ENCODE results near the gene PYDC1.
"Not testable (repeated sequence)": the region's sequence is repeated elsewhere in the genome, so short reads cannot be mapped to it uniquely, and the experiment has no call there.

PYDC1 gene

GRCh38 chr16:31221357-31222160 is 4.6 kb upstream of the PYDC1 start:
- no peak for DNase-seq

- DNase-seq, result no peak
Observed at GRCh38 chr16:31219154-31219741, 2.3 kb upstream of the PYDC1 start.

GRCh38 chr16:31217136-31217530 is 198 bp upstream of the PYDC1 start:
- DNase-seq, result no peak

DNA sequence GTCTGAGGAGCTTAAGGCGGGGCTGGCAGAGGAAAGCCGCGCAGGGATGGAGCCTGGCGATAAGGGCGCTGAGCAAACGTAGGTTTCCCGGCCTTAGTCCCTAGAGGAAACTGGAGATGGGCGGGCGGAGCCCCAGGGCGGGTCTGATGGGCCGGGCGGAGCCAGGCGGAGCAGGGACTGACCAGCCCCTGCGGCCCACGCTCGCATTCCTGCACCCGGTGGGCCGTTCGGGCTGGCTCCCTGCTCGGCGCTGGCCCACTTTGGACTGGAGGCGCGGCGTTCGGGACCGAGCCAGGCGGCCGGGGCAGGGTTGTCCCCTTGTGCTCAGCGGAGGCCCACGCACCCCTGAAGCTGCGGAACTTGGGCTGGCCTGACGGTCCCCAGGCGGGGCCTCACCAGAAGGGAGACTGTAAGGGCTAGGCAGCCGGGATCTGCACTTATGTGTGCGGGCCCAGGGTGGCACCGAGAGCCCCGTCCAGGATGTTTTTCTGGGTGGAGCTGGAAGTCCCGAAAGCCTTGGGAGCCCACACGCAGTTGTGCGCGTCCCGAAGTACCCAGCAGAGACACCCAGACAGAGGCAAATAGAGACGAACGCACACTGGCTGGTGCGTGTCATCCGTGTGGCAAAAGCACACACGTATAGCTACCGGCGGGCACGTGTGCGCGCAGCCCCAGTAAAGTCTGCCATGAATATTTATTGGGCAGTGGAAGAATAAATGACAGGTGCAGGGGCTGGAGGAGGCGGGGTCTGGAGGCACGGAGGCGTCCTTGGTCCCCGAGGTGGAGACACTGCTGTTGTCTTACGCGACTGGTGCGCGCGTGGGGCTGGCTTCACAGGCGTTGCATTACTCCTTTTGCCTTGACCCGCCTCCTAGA is 1.4 kb downstream of the PYDC1 start:
- no peak for DNase-seq

DNA sequence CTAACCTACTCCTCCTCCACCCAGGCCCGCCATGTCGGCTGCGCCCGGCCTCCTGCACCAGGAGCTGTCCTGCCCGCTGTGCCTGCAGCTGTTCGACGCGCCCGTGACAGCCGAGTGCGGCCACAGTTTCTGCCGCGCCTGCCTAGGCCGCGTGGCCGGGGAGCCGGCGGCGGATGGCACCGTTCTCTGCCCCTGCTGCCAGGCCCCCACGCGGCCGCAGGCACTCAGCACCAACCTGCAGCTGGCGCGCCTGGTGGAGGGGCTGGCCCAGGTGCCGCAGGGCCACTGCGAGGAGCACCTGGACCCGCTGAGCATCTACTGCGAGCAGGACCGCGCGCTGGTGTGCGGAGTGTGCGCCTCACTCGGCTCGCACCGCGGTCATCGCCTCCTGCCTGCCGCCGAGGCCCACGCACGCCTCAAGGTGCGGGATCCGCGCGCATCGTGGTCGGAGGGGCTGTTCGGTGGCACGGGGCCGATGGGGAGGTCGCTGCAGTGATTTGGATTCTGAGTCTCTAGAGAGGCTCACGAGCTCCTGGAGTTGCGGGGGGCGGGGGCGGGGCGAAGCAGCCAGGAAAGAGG is 2.1 kb downstream of the PYDC1 start:
- DNase-seq, result no peak

DNA sequence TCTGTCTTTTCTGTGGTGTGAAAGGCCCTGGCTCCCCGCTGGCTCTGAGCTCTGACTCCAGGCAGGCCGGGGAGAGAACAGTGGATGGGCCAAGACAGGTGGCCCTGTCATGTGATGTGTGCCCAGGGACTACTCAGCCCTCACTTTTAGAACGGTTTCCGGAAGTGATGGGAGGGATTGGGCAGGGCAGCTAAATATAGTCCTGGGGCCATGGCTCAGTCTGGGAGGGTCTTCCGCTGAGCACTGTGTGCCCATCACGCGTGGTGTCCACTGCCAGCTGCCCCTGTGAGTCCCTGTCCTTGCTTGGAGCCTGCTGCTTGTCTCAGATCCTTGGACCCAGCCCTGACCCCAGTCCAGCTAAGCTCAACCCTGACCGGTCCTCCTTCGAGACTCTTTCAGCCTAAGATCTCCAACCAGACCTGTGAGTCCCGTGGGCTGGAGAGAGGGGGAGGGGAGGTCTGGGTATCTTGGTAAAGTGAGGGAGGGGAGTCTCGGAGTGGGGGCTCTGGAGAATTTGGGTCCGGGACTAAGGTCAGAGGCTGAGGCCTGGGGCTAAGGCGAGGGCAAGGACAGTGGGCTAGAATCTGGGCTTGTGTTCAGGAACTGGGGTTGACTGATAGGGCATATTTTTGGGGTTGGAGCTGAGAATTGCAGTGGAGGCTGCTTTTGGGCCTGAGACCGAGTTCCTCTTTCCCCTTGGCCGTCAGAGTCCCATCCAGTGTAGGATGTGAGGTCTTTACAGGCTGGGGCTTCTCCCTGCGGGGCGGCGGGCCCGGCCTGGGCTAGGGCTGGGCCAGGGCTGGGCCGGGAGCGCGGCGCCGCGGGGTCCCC is 2.8 kb downstream of the PYDC1 start, which contains the start of gene TRIM72:
TSS of gene TRIM72 (plus strand) at position 243 of the 831 bp plus-strand sequence. CDS start 620 bp downstream, outside the sequence.
- no peak for DNase-seq

GRCh38 chr16:31213342-31213741 is 3.6 kb downstream of the PYDC1 start:
- DNase-seq, result no peak

DNA sequence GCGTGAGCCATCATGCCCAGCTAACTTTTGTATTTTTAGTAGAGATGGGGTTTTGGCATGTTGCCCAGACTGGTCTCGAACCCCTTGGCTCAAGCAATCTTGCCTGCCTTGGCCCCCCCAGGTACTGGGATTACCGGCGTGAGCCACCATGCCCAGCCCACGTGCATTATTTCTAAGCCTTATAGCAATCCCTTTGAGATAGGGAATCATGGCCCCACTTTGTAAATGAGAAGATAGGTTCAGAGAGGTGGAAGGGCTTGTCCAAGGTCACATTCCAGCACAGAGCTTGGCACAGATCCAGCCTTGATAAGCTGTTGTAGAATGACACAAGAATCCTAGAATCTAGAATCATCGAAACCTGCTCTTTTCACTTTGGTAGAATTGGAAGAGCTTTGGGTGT is 10.2 kb downstream of the PYDC1 start:
- no peak for DNase-seq

- no peak for DNase-seq
Observed at GRCh38 chr16:31204871-31205666, 11.9 kb downstream of the PYDC1 start.

GRCh38 chr16:31202414-31203375 is 14.2 kb downstream of the PYDC1 start, which contains the start of gene PYCARD:
Gene PYCARD (minus strand): TSS chr16:31202760. CDS start chr16:31202690, 70 bp downstream.
- DNase-seq, result peak; percentile 33

- no peak for DNase-seq
Observed at GRCh38 chr16:31201582-31202413, 15.1 kb downstream of the PYDC1 start.

- DNase-seq, result peak; percentile 49
Observed at GRCh38 chr16:31200821-31201568, 15.9 kb downstream of the PYDC1 start.

GRCh38 chr16:31200111-31200510 is 16.8 kb downstream of the PYDC1 start:
- not testable (repeated sequence) for DNase-seq

- DNase-seq, result no peak
Observed at GRCh38 chr16:31199430-31200041, 17.4 kb downstream of the PYDC1 start.

DNA sequence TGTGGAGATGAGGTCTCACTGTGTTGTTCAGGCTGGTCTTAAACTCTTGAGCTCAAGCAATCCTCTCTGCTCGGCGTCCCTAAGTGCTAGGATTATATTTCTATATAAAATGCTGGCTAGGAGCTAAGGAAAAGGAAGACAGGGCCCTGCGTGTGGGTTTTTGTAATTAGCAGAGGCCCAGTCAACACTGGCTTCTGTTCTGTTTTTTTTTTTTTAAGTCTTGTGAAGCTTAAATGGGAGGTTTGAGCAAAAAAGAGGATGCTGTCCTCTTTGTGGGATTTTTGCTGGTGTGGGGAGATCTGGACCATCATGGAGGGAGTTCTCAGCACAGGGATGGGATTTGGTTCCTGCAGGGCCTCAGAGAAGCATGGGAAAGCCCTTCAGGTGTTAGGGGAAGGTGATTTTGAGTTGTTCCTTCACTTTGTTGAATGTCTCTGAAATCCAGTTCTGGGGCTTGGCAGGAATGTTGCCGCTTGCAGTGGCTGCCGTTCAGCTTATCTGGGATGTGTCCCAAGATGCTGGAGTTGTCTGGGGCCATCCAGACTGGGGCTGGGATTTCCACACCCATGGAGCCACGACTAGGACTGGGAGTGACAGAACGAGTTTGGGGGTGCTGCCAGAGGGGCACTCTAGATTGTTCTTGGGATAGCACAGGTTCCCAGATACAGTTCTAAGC is 18.6 kb downstream of the PYDC1 start:
- DNase-seq, result no peak

DNA sequence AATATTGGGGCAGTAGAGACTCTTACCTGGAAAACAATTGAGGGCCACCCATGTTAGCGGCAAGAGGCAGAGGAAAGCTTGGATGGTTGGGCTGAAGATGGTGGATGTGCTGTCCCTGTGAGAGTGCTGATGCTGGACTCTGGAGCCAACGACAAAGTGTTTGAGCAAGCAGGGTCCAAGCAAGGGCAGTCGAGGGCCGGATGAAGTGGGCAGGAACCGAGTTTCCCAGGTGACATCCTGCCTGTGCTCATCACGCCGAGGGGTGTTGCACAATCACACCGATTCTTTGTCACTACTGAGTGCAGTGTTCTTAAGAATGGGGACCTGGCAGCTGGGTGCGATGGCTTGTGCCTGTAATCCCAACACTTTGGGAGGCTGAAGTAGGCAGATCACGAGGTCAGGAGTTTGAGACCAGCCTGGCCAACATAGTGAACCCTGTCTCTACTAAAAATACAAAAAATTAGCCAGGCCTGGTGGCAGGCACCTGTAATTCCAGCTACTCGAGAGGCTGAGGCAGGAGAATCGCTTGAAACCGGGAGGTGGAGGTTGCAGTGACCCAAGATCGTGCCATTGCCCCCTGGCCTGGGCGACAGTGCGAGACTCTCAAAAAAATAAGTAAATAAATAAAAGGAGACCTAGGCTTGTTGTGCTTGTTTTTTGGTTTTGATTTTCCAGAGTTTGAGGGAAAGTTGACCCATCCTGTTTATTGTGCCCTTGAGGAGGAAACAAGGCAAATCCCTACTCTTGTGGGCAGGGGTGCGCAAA is 20.4 kb downstream of the PYDC1 start:
- no peak for DNase-seq
